Adrenal gland (tissue), 5 donors: ENCODE data around the gene DCC.

Experiments
- CTCF ChIP-seq, 6 experiments: fragments of 450-650 bp in 4 of 6; fragments of 200-600 bp in 2 of 6; sonication (generic) in 1 of 6; IDR thresholded peaks; 1 replicate in 5 of 6; 2 replicates in 1 of 6; pipeline versions ENCODE4 v1.5.1 to v1.8.0; 2016 to 2021; ENCODE audit warnings: antibody characterized with exemption in 6 of 6, mild to moderate bottlenecking in 2 of 6, moderate library complexity in 1 of 6
- POLR2A ChIP-seq, 2 donors: fragments of 450-650 bp; IDR thresholded peaks; one replicate each; pipeline ENCODE4 v1.6.1; 2017; ENCODE audit warnings: antibody characterized with exemption in 2 of 2, mild to moderate bottlenecking in 2 of 2, moderate library complexity in 1 of 2
- donor health status: DM: no; HTN: no; CAD: no.

DNA sequence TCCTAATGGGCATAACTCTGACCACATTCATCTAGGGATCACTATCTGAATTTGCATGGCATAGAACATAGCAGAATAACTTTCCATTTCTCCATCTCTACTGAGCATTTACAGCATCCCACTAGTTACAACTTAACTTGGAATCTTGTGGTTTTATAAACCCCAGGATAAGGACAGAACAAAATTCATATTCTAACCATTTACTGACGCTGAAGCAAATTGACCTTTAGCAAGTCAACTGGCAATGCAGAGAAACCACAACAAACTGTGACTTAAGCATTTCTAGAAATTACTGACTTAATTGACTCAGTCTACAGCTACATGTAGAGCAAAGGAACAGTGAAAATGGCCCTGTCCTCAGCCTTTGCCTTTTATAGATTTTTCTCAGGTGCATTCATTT is 61.2 kb downstream of the DCC start:
- TF ChIP-seq CTCF (IDR thresholded peaks at IDR 0.05) (no peak), POLR2A (IDR thresholded peaks at IDR 0.05) (no peak)
